OCI-LY1 (cell line): Measurements from ENCODE around the gene ERAL1.

ENCODE experiments used
- H2AFZ ChIP-seq: fragments of 200-600 bp; sonication (generic), shearing (Covaris generic); 2 replicates; pipeline ENCODE4 v1.6.0; 2014; ENCODE audit warnings: antibody characterized with exemption, mild to moderate bottlenecking, low read length
- H3F3A ChIP-seq: fragments of 200-600 bp; sonication (generic), shearing (Covaris generic); 2 replicates; pipeline ENCODE4 v1.6.0; 2014; ENCODE audit warnings: mild to moderate bottlenecking, antibody characterized with exemption, low read length, moderate library complexity; ENCODE audit not compliant: insufficient read depth
- H3K27ac ChIP-seq: fragments of 200-600 bp; sonication (generic); 2 replicates; pipeline ENCODE4 v1.5.1; 2014; ENCODE audit warnings: low read length, mixed run types, mild to moderate bottlenecking, low read depth; ENCODE audit not compliant: poor library complexity, severe bottlenecking
- H3K27me3 ChIP-seq: fragments of 200-600 bp; sonication (generic); 2 replicates; pipeline ENCODE4 v1.6.0; 2014; ENCODE audit warnings: antibody characterized with exemption, mild to moderate bottlenecking, low read length, moderate library complexity; ENCODE audit not compliant: insufficient read depth
- H3K36me3 ChIP-seq: fragments of 200-600 bp; sonication (generic); 2 replicates; pipeline ENCODE4 v1.6.1; 2014; ENCODE audit warnings: mild to moderate bottlenecking, antibody characterized with exemption, low read length, moderate library complexity, mixed read lengths; ENCODE audit not compliant: insufficient read depth
- H3K4me1 ChIP-seq: fragments of 200-600 bp; sonication (generic); 2 replicates; pipeline ENCODE4 v1.5.1; 2014; ENCODE audit warnings: mild to moderate bottlenecking, low read length, moderate library complexity; ENCODE audit not compliant: insufficient read depth, severe bottlenecking
- H3K4me2 ChIP-seq: fragments of 200-600 bp; sonication (generic), shearing (Covaris generic); 2 replicates; pipeline ENCODE4 v1.6.1; 2014; ENCODE audit warnings: low read length
- H3K4me3 ChIP-seq: fragments of 200-600 bp; sonication (generic); 2 replicates; pipeline ENCODE4 v1.5.1; 2014; ENCODE audit warnings: low read length, low read depth, mild to moderate bottlenecking, mixed read lengths; ENCODE audit not compliant: poor library complexity, severe bottlenecking
- H3K79me2 ChIP-seq: fragments of 200-600 bp; shearing (Covaris generic); 2 replicates; pipeline ENCODE4 v1.6.1; 2016; ENCODE audit warnings: mixed run types, low read length, mixed read lengths; ENCODE audit not compliant: insufficient read depth
- H3K9ac ChIP-seq: fragments of 200-600 bp; sonication (generic), shearing (Covaris generic); 2 replicates; pipeline ENCODE4 v1.6.1; 2014; ENCODE audit warnings: mild to moderate bottlenecking, low read length, mixed read lengths
- H3K9me2 ChIP-seq: fragments of 200-600 bp; sonication (generic), shearing (Covaris generic); 2 replicates; pipeline ENCODE4 v1.6.1; 2014; ENCODE audit warnings: low read depth, mild to moderate bottlenecking, low read length, mixed read lengths
- H3K9me3 ChIP-seq: fragments of 200-600 bp; shearing (Covaris generic); 2 replicates; pipeline ENCODE4 v1.6.1; 2014; ENCODE audit warnings: low read length, mixed read lengths
- H4K20me1 ChIP-seq: fragments of 200-600 bp; sonication (generic), shearing (Covaris generic); 2 replicates; pipeline ENCODE4 v1.6.0; 2016; ENCODE audit warnings: mild to moderate bottlenecking, low read length; ENCODE audit not compliant: insufficient read depth
- EZH2 ChIP-seq: fragments of 200-600 bp; sonication (generic), shearing (Covaris generic); IDR thresholded peaks from 2 replicates; pipeline ENCODE4 v1.8.0; 2017; ENCODE audit warnings: borderline replicate concordance, mixed run types, mild to moderate bottlenecking, antibody characterized with exemption, low read length, moderate library complexity, mixed read lengths
- TF ChIP-seq, protein P1 (sequence below): fragments of 200-600 bp; sonication (generic), shearing (Covaris generic); IDR thresholded peaks from 2 replicates; pipeline ENCODE4 v1.5.1; 2017; ENCODE audit warnings: mild to moderate bottlenecking, antibody characterized with exemption, low read length, moderate library complexity, mixed read lengths

ERAL1 gene

GRCh38 chr17:28854457-28855335 lies at the start of gene ERAL1:
Gene ERAL1 (plus strand): TSS chr17:28855016. CDS start chr17:28855035, 19 bp downstream.
- H4K20me1 ChIP-seq: no peaks in the 10 kb centered on the region
- peak within 1 kb of the TSS; percentile 92 for H3K4me3 ChIP-seq
- peak within 1 kb of the TSS; percentile 90 for H3K9ac ChIP-seq
- no peak for TF ChIP-seq EZH2
- TF ChIP-seq, protein P1, sequence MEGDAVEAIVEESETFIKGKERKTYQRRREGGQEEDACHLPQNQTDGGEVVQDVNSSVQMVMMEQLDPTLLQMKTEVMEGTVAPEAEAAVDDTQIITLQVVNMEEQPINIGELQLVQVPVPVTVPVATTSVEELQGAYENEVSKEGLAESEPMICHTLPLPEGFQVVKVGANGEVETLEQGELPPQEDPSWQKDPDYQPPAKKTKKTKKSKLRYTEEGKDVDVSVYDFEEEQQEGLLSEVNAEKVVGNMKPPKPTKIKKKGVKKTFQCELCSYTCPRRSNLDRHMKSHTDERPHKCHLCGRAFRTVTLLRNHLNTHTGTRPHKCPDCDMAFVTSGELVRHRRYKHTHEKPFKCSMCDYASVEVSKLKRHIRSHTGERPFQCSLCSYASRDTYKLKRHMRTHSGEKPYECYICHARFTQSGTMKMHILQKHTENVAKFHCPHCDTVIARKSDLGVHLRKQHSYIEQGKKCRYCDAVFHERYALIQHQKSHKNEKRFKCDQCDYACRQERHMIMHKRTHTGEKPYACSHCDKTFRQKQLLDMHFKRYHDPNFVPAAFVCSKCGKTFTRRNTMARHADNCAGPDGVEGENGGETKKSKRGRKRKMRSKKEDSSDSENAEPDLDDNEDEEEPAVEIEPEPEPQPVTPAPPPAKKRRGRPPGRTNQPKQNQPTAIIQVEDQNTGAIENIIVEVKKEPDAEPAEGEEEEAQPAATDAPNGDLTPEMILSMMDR: no peak
- H3K4me1 ChIP-seq: peaks cover 19% of the 10 kb centered on the region
- peak within 1 kb of the TSS; percentile 43 for H3K27ac ChIP-seq
- H3K27me3 ChIP-seq: no peaks in the 10 kb centered on the region
- H2AFZ ChIP-seq: peak within 1 kb of the TSS; percentile 27
- H3K36me3 ChIP-seq: peaks cover 22% of the 10 kb centered on the region
- H3K79me2 ChIP-seq: no peaks in the 10 kb centered on the region; the same call in 1 of the 2 replicates
- no peaks in the 10 kb centered on the region for H3F3A ChIP-seq
- H3K4me2 ChIP-seq: peak within 1 kb of the TSS; percentile 95
- no peaks in the 10 kb centered on the region for H3K9me3 ChIP-seq
- no peaks in the 10 kb centered on the region for H3K9me2 ChIP-seq

- Histone ChIP-seq H3K9me2 (no peaks in the 10 kb centered on the region), H3F3A (no peaks in the 10 kb centered on the region), H3K36me3 (peaks cover 27% of the 10 kb centered on the region; the same call in 1 of the 2 replicates), H3K4me2 (no peak overlapping the region), H3K9me3 (no peaks in the 10 kb centered on the region), H4K20me1 (no peaks in the 10 kb centered on the region), H2AFZ (no peak overlapping the region), H3K9ac (no peak overlapping the region), H3K27ac (no peak overlapping the region), H3K27me3 (no peaks in the 10 kb centered on the region), H3K4me1 (peaks cover 41% of the 10 kb centered on the region), H3K4me3 (no peak overlapping the region), H3K79me2 (peaks cover 61% of the 10 kb centered on the region)
- TF ChIP-seq EZH2: no peak
- TF ChIP-seq, protein P1: no peak
Observed at GRCh38 chr17:28807925-28808634, 46.7 kb upstream of the ERAL1 start.

DNA sequence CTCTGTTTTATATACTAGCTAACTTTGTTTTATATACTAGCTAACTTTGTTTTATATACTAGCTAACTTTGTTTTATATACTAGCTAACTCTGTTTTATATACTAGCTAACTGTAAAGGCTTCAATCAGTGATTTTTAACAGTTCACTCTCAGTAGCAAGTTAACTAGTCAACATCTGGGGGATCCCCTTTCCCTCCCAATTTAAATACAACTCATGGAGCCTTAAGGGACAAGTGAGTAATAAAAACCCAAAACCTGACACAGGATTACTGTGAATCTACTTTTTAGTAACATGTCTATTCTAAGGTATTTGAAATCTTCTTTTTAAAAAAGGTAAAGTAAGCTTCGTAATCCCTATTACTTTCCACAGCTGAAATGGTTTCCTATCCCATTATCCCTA lies 44.4 kb upstream of the ERAL1 start:
- Histone ChIP-seq H3K4me1 (peaks cover 44% of the 10 kb centered on the region), H3K27me3 (no peaks in the 10 kb centered on the region), H3K9me3 (no peaks in the 10 kb centered on the region), H3K79me2 (peaks cover 63% of the 10 kb centered on the region), H3K27ac (no peak overlapping the region), H3F3A (no peaks in the 10 kb centered on the region), H4K20me1 (no peaks in the 10 kb centered on the region), H2AFZ (no peak overlapping the region), H3K9ac (no peak overlapping the region; the same call in 1 of the 2 replicates), H3K9me2 (no peaks in the 10 kb centered on the region), H3K4me3 (no peak overlapping the region), H3K36me3 (peaks cover 11% of the 10 kb centered on the region; the same call in 1 of the 2 replicates), H3K4me2 (peak overlapping the region; percentile 98)
- TF ChIP-seq, protein P1: no peak
- no peak for TF ChIP-seq EZH2
